BE2C (cell line): Measurements from ENCODE around the gene THSD8.

Experiments
- DNase-seq: peaks from one replicate; pipeline ENCODE4 v3.0.0-alpha.2; 2020
- H3K27me3 ChIP-seq: fragments of 250-450 bp; sonication (Bioruptor Pico); 2 replicates; pipeline ENCODE4 v1.5.1; 2020; ENCODE audit warnings: mild to moderate bottlenecking
- H3K36me3 ChIP-seq: fragments of 250-450 bp; sonication (Bioruptor Pico); 2 replicates; pipeline ENCODE4 v1.5.1; 2020; ENCODE audit warnings: mild to moderate bottlenecking
- H3K4me1 ChIP-seq: fragments of 250-450 bp; sonication (Bioruptor Pico); 2 replicates; pipeline ENCODE4 v1.5.1; 2020
- H3K4me3 ChIP-seq: 2 replicates; pipeline ENCODE4 v1.5.1; 2011; ENCODE audit warnings: low read depth, low read length
- H3K9me3 ChIP-seq: fragments of 250-450 bp; sonication (Bioruptor Pico); 2 replicates; pipeline ENCODE4 v1.5.1; 2020
- CTCF ChIP-seq: IDR thresholded peaks from 2 replicates; pipeline ENCODE4 v1.5.1; 2012; ENCODE audit warnings: mild to moderate bottlenecking, low read depth, low read length

Gene THSD8

DNA sequence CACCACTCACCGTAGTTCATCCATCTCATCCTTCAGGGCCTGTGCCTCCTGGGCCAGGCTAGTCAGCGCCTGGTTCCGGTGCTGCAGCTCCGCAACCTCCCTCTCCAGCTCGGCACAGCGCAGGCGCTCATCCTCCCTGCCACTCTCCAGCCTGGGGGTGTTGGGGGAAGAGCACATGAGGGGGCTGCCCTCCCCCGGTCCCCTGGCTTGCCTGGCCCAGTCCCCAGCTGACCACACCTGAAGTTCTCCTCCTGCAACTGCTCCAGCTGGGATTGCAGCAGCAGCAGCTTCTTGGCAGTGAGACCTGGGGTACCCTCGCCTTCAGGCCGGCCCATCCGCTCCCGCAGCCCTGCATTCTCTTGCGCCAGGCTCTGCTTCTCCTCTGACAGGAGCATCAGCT is 30.9 kb upstream of the THSD8 start:
- TF ChIP-seq CTCF, result no peak
- H3K27me3 ChIP-seq, result no peaks in the 10 kb centered on the region
- DNase-seq, result no peak
- H3K9me3 ChIP-seq, result no peaks in the 10 kb centered on the region
- no peak overlapping the region for H3K4me3 ChIP-seq
- H3K4me1 ChIP-seq, result no peaks in the 10 kb centered on the region; the same call in 1 of the 2 replicates
- no peaks in the 10 kb centered on the region for H3K36me3 ChIP-seq

GRCh38 chr19:12772323-12772722 is 29.5 kb upstream of the THSD8 start:
- no peaks in the 10 kb centered on the region for H3K9me3 ChIP-seq
- TF ChIP-seq CTCF, result no peak
- no peak for DNase-seq
- no peaks in the 10 kb centered on the region for H3K27me3 ChIP-seq
- H3K4me3 ChIP-seq, result no peak overlapping the region
- no peaks in the 10 kb centered on the region for H3K36me3 ChIP-seq
- no peaks in the 10 kb centered on the region; the same call in 1 of the 2 replicates for H3K4me1 ChIP-seq

DNA sequence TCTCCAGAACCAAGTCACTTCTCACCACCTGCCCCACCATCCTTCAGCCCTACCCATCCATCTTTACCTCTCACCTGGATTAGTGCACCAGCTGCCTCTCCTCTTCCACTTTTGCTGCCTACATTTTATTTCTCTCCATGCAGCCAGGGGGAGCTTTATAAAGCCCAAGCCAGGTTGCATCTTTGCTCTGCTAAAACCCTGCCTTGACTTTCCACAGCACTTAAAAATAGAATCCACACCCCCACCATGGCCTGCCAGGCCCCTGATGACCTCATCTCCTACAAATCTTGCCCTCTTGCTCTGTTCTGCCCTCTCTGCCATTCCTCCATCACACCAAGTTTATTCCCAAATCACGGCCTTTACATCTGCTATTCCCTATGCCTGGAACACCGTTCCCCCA is 28.3 kb upstream of the THSD8 start:
- peak; percentile 50 for TF ChIP-seq CTCF

DNA sequence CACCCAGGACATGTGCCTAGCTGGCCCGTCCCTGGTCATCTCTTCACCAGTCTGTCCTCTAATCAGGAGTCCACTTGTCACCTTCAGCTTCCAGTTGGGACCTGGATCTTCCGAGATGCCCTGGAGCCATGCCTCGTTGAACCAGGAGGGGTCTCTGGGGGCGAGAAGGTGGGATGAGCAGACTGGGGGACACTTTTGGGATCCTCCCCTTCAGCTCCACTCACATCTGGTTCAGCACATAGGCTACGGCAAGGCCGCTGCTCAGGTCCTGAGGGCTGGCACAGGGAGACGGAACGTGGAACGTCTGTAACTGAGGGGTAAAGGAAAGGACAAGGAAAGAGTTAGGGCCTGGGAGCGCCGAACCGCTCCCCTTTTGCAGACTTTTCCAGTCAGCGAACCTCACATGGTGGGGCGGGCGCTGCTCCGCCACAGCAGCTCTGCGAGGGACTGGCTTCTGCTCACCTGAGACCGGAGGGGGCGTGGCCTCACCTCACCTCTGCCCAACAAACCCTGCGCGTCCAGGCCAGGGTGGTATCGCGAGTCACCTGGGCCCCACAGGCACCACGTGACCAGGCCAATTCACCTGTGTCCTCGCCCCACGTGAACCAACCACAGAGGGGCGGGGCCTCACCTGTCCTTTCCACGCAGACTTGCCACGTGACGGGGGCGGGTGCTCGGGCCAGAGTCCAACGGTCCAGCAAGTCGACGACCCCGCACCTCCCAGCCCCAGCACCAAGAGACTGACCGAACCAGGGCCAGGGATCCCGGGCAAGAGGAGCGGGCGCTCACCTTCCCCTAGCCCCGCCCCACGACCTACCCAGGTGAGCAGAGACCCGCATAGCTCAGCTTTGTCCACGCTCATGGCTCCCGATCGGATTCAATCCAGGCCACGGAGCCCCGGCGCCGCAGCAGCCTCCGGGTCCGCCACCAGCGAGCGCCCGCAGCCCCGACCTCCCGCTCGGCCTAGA is 27.0 kb upstream of the THSD8 start, which contains the start of gene HOOK2:
Gene HOOK2, minus strand, starts transcription at position 965 of the 968 bp plus-strand sequence. Its CDS starts 103 bp downstream, at position 862.
- no peak for TF ChIP-seq CTCF
- no peak for DNase-seq
- H3K36me3 ChIP-seq, result no peaks in the 10 kb centered on the region
- H3K4me3 ChIP-seq, result peak within 1 kb of the TSS; percentile 74
- H3K4me1 ChIP-seq, result peaks cover 10% of the 10 kb centered on the region
- no peaks in the 10 kb centered on the region for H3K9me3 ChIP-seq
- no peaks in the 10 kb centered on the region for H3K27me3 ChIP-seq

More for the DNA sequence above, 28.3 kb upstream of the THSD8 start:
- no peak for DNase-seq
- H3K4me1 ChIP-seq, result no peaks in the 10 kb centered on the region; the same call in 1 of the 2 replicates
- H3K4me3 ChIP-seq, result no peak overlapping the region
- no peaks in the 10 kb centered on the region for H3K9me3 ChIP-seq
- no peaks in the 10 kb centered on the region for H3K27me3 ChIP-seq
- H3K36me3 ChIP-seq, result no peaks in the 10 kb centered on the region

- Histone ChIP-seq H3K4me1 (peaks cover 14% of the 10 kb centered on the region), H3K27me3 (no peaks in the 10 kb centered on the region)
- peak; percentile 83 for TF ChIP-seq CTCF
These were observed 24.5 kb upstream of the THSD8 start for GRCh38 chr19:12777217-12778016.

More at GRCh38 chr19:12777217-12778016, 24.5 kb upstream of the THSD8 start:
- Histone ChIP-seq H3K9me3 (no peaks in the 10 kb centered on the region), H3K4me3 (peak overlapping the region; percentile 65), H3K36me3 (no peaks in the 10 kb centered on the region)
- peak; percentile 92 for DNase-seq
